Upper lobe of left lung (tissue), 6 donors: ENCODE measurements around the gene ZNF117. TPM values are rescaled to one million over a fixed set of nuclear protein-coding genes. Genes with fewer than 3 reads are reported as not detected.

Source experiments
- ATAC-seq, 2 donors: fragments of 200-7000 bp; cut with Tn5 transposase; one replicate each; pipeline ENCODE4 v1.9.1; 2022; ENCODE audit warnings: mild to moderate bottlenecking in 2 of 2, moderate library complexity in 2 of 2; ENCODE audit not compliant: low FRiP score in 2 of 2
- DNase-seq, 2 donors: peaks; one replicate each; pipeline ENCODE4 v3.0.0-alpha.2; 2019 to 2020
- H3K27ac ChIP-seq, 4 donors: fragments of 200-600 bp; sonication (generic); one replicate each; pipeline ENCODE4 v1.5.1; 2016 to 2019
- H3K27me3 ChIP-seq, 4 donors: fragments of 200-600 bp; sonication (generic); one replicate each; pipeline ENCODE4 v1.5.1; 2017 to 2019
- H3K36me3 ChIP-seq, 4 donors: fragments of 200-600 bp; sonication (generic); one replicate each; pipeline ENCODE4 v1.5.1; 2016 to 2019
- H3K4me1 ChIP-seq, 4 donors: fragments of 200-600 bp; sonication (generic); one replicate each; pipeline ENCODE4 v1.5.1; 2018 to 2019
- H3K4me3 ChIP-seq, 4 donors: fragments of 200-600 bp; sonication (generic); one replicate each; pipeline ENCODE4 v1.5.1; 2017 to 2019; ENCODE audit warnings: mild to moderate bottlenecking in 2 of 4, moderate library complexity in 1 of 4
- H3K9me3 ChIP-seq, 4 donors: fragments of 200-600 bp; sonication (generic); one replicate each; pipeline ENCODE4 v1.5.1; 2018 to 2019
- CTCF ChIP-seq, 6 experiments: fragments of 450-650 bp in 4 of 6; fragments of 200-600 bp in 2 of 6; sonication (generic) in 2 of 6; IDR thresholded peaks; one replicate each; pipeline ENCODE4 v1.5.1; 2016 to 2019; ENCODE audit warnings: antibody characterized with exemption in 6 of 6
- EP300 ChIP-seq, 4 donors: sonication (generic); formaldehyde crosslinking; IDR thresholded peaks; one replicate each; pipeline ENCODE4 v1.5.1; 2017; ENCODE audit warnings: antibody characterized with exemption in 4 of 4, control low read depth in 2 of 4
- POLR2A ChIP-seq, 4 donors: fragments of 450-650 bp; IDR thresholded peaks; one replicate each; pipeline ENCODE4 v1.5.1; 2016 to 2017; ENCODE audit warnings: antibody characterized with exemption in 4 of 4, mild to moderate bottlenecking in 2 of 4
- POLR2AphosphoS5 ChIP-seq, 2 donors: sonication (generic); formaldehyde crosslinking; IDR thresholded peaks; one replicate each; pipeline ENCODE4 v1.5.1; 2017; ENCODE audit warnings: antibody characterized with exemption in 2 of 2
- WGBS, 2 donors: methylation state at CpG; one replicate each; pipeline ENCODE4 v1.1.5; 2017 to 2018; 5-methylcytosine and 5-hydroxymethylcytosine counted together
- total RNA-seq, 6 donors: library from RNA; depleted of rRNA in 4 of 6; stranded (reverse); fragments of >200 nt in 4 of 6; gene quantifications; one replicate each; pipeline versions ENCODE4 v1.1.0 to v1.2.1, GENCODE V29; 2016 to 2021
- donor health status: DM: no; HTN: no; CAD: no; lungs with moderate emphysema.
- donor health status: DM: no; HTN: yes; CAD: no; lungs with severe emphysema.

Gene ZNF117
- total RNA-seq, 6 donors from 2014 or later = 9.4 to 34.4 (median 10.4) TPM

GRCh38 chr7:64990216-64990615, 620 bp downstream of the ZNF117 start:
- Histone ChIP-seq H3K36me3 (peaks cover 0 to 18% (median 7%) of the 10 kb centered on the region in 4 donors), H3K9me3 (peaks cover 19 to 61% (median 52%) of the 10 kb centered on the region in 4 donors), H3K27me3 (no peaks in the 10 kb centered on the region), H3K27ac (no peak overlapping the region), H3K4me1 (no peaks in the 10 kb centered on the region), H3K4me3 (no peak overlapping the region)
- TF ChIP-seq CTCF (IDR thresholded peaks at IDR 0.05) = no peak
- TF ChIP-seq POLR2AphosphoS5 (IDR thresholded peaks at IDR 0.05) = no peak
- no peak for TF ChIP-seq POLR2A (IDR thresholded peaks at IDR 0.05)
- ATAC-seq (no peak), DNase-seq (no peak)
- 94% methylated on average over 7 of the region's 7 CpGs for WGBS, 2 donors

- Histone ChIP-seq H3K9me3 (peaks cover 58 to 78% (median 76%) of the 10 kb centered on the region in 4 donors), H3K36me3 (peaks cover 13 to 42% (median 38%) of the 10 kb centered on the region in 4 donors)
Observed at GRCh38 chr7:64978497-64979203, 12.2 kb downstream of the ZNF117 start.

DNA sequence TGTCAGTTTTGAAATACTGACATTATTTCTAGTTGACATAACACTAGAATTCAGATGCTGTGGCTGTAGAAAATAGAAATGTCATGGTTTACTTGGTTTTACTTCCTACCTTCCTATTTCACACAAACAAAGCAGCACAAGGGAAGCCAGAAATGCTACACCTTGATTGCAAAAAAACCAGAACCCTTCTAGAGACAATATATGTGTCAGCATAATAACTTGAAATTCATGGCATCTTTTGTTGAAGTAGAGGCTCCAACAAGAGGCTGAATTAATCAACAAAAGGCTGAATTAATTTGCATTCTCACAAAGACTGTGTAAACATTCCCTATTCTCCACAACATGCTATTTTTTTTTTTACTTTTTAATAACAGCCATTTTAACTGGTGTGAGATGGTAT, 25.2 kb downstream of the ZNF117 start:
- no peak overlapping the region for H3K4me3 ChIP-seq
- H3K36me3 ChIP-seq = no peaks in the 10 kb centered on the region
- TF ChIP-seq POLR2A (IDR thresholded peaks at IDR 0.05) = no peak
- no peak for TF ChIP-seq CTCF (IDR thresholded peaks at IDR 0.05)
- no peak for TF ChIP-seq POLR2AphosphoS5 (IDR thresholded peaks at IDR 0.05)
- no peak for TF ChIP-seq EP300 (IDR thresholded peaks at IDR 0.05)
- peaks cover 0 to 38% (median 2%) of the 10 kb centered on the region in 4 donors for H3K9me3 ChIP-seq
- H3K4me1 ChIP-seq = no peaks in the 10 kb centered on the region
- DNase-seq = no peak
- no peak overlapping the region for H3K27ac ChIP-seq
- H3K27me3 ChIP-seq = no peaks in the 10 kb centered on the region
- no peak for ATAC-seq

More at GRCh38 chr7:64978497-64979203, 12.2 kb downstream of the ZNF117 start:
- Histone ChIP-seq H3K27me3 (no peaks in the 10 kb centered on the region), H3K4me1 (no peaks in the 10 kb centered on the region), H3K27ac (no peak overlapping the region), H3K4me3 (no peak overlapping the region)
- ATAC-seq (no peak), DNase-seq (no peak)
- WGBS, 2 donors = 94 to 96% methylated on average over 5 of the region's 5 CpGs
- TF ChIP-seq EP300 (IDR thresholded peaks at IDR 0.05) = no peak
- TF ChIP-seq POLR2A (IDR thresholded peaks at IDR 0.05) = no peak
- no peak for TF ChIP-seq CTCF (IDR thresholded peaks at IDR 0.05)
- no peak for TF ChIP-seq POLR2AphosphoS5 (IDR thresholded peaks at IDR 0.05)

- TF ChIP-seq CTCF (IDR thresholded peaks at IDR 0.05) = no peak
- no peak for TF ChIP-seq EP300 (IDR thresholded peaks at IDR 0.05)
- TF ChIP-seq POLR2AphosphoS5 (IDR thresholded peaks at IDR 0.05) = no peak
- no peak for TF ChIP-seq POLR2A (IDR thresholded peaks at IDR 0.05)
- H3K27me3 ChIP-seq = no peaks in the 10 kb centered on the region
- peaks cover 0 to 11% (median 0%) of the 10 kb centered on the region in 4 donors for H3K9me3 ChIP-seq
- H3K36me3 ChIP-seq = no peaks in the 10 kb centered on the region
- H3K4me3 ChIP-seq = no peak overlapping the region
- H3K27ac ChIP-seq = no peak overlapping the region
- 76 to 79% methylated on average over 3 of the region's 3 CpGs for WGBS, 2 donors
- DNase-seq (no peak), ATAC-seq (no peak)
- H3K4me1 ChIP-seq = no peaks in the 10 kb centered on the region
Observed at GRCh38 chr7:64959072-64959747, 31.6 kb downstream of the ZNF117 start.
